Small intestine (tissue), 7 donors: ENCODE results near the gene TEKT5. TPM values are rescaled to one million over a fixed set of nuclear protein-coding genes. Genes with fewer than 3 reads are reported as not detected.
A peak's percentile ranks its signal among the peaks of the same experiment; 100 is the strongest.

Experiments
- DNase-seq, 2 donors: peaks; one replicate each; pipeline versions ENCODE4 v3.0.0 to v3.0.0-alpha.2; 2013
- FAIRE-seq: peaks from 2 replicates; lab custom pipeline; 2012; peaks lifted over from hg19 to GRCh38; lab: Jason Lieb, UNC
- H3K27ac ChIP-seq, 3 donors: one replicate each; pipeline ENCODE4 v1.5.1; 2013; ENCODE audit warnings: low read length in 2 of 3, mild to moderate bottlenecking in 2 of 3, control low read depth in 1 of 3, inconsistent platforms in 1 of 3, low read depth in 1 of 3, moderate library complexity in 1 of 3
- H3K27me3 ChIP-seq, 3 donors: one replicate each; pipeline ENCODE4 v1.6.1; 2013; ENCODE audit warnings: low read length in 3 of 3, inconsistent platforms in 1 of 3; ENCODE audit not compliant: control insufficient read depth in 3 of 3, insufficient read depth in 3 of 3
- H3K36me3 ChIP-seq, 3 donors: one replicate each; pipeline ENCODE4 v1.6.1; 2013; ENCODE audit warnings: low read length in 3 of 3, inconsistent platforms in 1 of 3, low read depth in 1 of 3, mild to moderate bottlenecking in 1 of 3, moderate library complexity in 1 of 3; ENCODE audit not compliant: control insufficient read depth in 3 of 3, insufficient read depth in 2 of 3
- H3K4me1 ChIP-seq, 3 donors: one replicate each; pipeline ENCODE4 v1.6.1; 2013; ENCODE audit warnings: low read length in 2 of 3, inconsistent platforms in 1 of 3, low read depth in 1 of 3, mild to moderate bottlenecking in 1 of 3, moderate library complexity in 1 of 3; ENCODE audit not compliant: control insufficient read depth in 3 of 3, insufficient read depth in 2 of 3
- H3K4me3 ChIP-seq, 3 donors: one replicate each; pipeline ENCODE4 v1.5.1; 2013; ENCODE audit warnings: low read length in 3 of 3, control low read depth in 1 of 3, inconsistent platforms in 1 of 3, low read depth in 1 of 3, mild to moderate bottlenecking in 1 of 3, moderate library complexity in 1 of 3
- H3K9me3 ChIP-seq, 2 donors: one replicate each; pipeline ENCODE4 v1.6.1; 2013; ENCODE audit warnings: low read depth in 1 of 2, low read length in 1 of 2; ENCODE audit not compliant: control insufficient read depth in 2 of 2, insufficient read depth in 1 of 2
- whole genome bisulfite sequencing, 3 donors: extraction: QIAGEN DNeasy Blood & Tissue Kit; methylation state at CpG; one replicate each; pipeline ENCODE4 v1.1.7; 2013; 5-methylcytosine and 5-hydroxymethylcytosine counted together
- polyA plus RNA-seq, 4 donors: library from polyadenylated mRNA; stranded (reverse) in 3 of 4; unstranded in 1 of 4; fragments of 200-250 nt in 3 of 4; fragments of 120-200 nt in 1 of 4; gene quantifications; one replicate each; pipeline versions ENCODE4 v1.2.1 to v1.2.3, GENCODE V29; 2013
- donor health status: healthy with polysubstance abuse.
- donor health status: control.
- donor health status: control.
- donor health status: Bipolar disorder and iron deficiency.
- donor health status: healthy.

The TEKT5 gene
- polyA plus RNA-seq, 4 donors = 0.07 to 0.25 TPM; not detected in 2

- FAIRE-seq (no peak), DNase-seq (no peak)
- Histone ChIP-seq H3K27me3 (no peaks in the 10 kb centered on the region), H3K4me1 (peaks cover 0 to 19% (median 10%) of the 10 kb centered on the region in 3 donors), H3K27ac (peak overlapping the region in 1 of 3 donors; percentile 71), H3K36me3 (no peaks in the 10 kb centered on the region), H3K4me3 (no peak overlapping the region), H3K9me3 (no peaks in the 10 kb centered on the region)
- 50 to 66% (median 65%) methylated on average over 13 of the region's 13 CpGs for WGBS, 3 donors
These were observed 76.0 kb downstream of the TEKT5 start for GRCh38 chr16:10618710-10619209.

DNA sequence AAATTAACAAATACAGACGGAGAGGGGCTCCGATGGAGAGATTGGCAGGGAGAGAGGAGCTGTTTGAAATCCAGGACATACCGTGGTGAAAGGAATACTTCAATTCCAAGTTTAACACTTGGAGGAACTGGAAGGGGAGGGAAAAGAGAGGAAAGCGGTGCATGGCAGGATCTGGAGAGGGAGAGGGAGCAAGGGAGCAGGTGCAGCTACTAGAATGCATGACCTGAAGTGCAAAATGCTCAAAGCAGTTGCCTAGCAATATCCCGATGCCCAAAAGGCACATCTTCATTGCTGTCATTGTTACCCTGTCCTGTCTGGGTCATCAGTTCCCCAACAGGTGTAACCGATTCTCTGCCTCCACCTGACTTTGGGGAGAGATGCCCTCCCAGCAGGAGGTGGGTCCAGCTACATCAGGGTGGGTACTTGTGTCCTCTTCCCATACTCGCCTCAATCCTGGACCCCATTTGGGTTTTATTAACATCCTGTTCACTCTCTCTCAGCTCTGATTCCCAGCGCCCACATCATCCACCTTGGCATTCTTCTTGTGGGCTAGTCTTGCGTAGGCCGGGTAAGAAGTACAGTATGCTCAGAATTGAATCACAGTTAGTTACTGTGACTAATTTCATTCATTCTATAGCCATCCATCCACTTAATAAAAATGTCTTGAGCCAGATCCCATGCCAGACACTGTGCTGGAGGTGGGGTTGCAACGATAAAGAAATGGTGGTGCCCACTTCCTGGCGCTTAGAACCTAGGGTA, 76.9 kb downstream of the TEKT5 start:
- no peaks in the 10 kb centered on the region for H3K27me3 ChIP-seq
- no peaks in the 10 kb centered on the region for H3K9me3 ChIP-seq
- FAIRE-seq (no peak), DNase-seq (no peak)
- no peak overlapping the region for H3K4me3 ChIP-seq
- H3K27ac ChIP-seq = no peak overlapping the region
- H3K36me3 ChIP-seq = no peaks in the 10 kb centered on the region
- WGBS, 3 donors = 66 to 74% (median 73%) methylated on average over 12 of the region's 12 CpGs
- peaks cover 0 to 19% (median 10%) of the 10 kb centered on the region in 3 donors for H3K4me1 ChIP-seq

DNA sequence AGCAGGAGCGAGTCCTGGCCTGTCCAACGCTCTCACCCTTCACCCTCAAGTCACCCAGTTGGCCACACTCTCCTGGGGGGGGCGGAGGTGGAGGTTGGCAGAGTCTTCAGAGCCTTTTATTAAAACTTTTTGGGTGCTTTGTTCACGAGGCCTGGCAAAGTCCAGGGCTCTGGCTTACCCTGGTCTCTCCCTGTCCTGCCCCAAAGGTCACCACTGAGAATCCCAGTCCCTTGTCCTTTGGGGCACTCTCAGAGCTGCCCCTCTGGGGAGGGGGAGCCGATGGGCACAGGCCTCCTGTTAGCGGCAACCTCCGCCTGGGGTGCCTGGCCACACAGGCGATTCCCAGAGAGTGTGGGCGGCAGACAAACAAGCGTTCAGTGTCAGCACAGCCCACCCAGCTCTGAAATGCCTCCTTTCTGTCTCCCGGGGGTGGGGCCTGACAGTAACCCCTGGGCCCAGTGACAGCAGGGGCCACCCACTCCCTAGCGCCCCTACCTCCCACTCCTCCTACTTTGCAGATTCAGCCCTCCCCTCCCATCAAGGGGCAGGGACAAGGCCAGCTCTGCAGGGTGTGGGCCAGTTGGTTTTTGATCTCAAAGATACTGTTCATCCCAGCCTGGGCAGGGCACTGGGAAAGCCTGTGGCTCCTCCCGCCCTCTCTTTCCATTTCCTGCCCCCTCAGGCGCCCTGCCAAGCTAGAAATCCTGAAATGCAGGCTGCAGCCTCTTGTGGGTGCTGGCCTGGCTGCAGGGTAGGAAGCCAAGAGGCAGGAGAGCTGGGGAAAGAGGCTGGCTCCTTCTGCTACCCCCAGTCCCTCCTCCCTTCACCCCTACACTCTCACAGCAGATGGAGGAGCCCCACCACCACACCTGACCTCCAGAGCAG, 77.7 kb downstream of the TEKT5 start:
- H3K4me1 ChIP-seq = peaks cover 0 to 19% (median 10%) of the 10 kb centered on the region in 3 donors
- peak; percentile 32 to 74 for DNase-seq
- H3K27me3 ChIP-seq = no peaks in the 10 kb centered on the region
- no peak overlapping the region for H3K4me3 ChIP-seq
- 37 to 51% (median 43%) methylated on average over 12 to 14 of the region's 14 CpGs for WGBS, 3 donors
- no peaks in the 10 kb centered on the region for H3K9me3 ChIP-seq
- peak overlapping the region in 1 of 3 donors; percentile 28 for H3K27ac ChIP-seq
- no peaks in the 10 kb centered on the region for H3K36me3 ChIP-seq
- FAIRE-seq = no peak

DNA sequence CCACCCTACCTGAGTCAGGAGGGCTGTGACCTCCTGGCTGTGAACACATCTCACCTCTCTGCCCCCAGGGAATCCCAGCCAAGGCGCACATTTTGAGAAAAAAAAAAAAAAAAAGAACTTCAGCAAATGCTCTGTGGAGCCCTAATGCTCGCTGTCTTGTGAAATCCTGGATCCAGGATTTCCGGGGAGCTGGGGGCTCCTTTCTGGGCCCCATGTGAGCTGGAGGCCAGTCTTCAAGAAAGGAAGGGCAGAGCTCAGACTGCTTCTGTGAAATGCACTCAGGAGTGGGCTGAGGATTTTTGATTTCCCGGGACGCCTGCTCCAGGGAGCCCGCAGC, 78.3 kb downstream of the TEKT5 start:
- Histone ChIP-seq H3K27ac (no peak overlapping the region), H3K27me3 (no peaks in the 10 kb centered on the region), H3K9me3 (no peaks in the 10 kb centered on the region), H3K4me3 (no peak overlapping the region), H3K4me1 (peaks cover 0 to 19% (median 10%) of the 10 kb centered on the region in 3 donors), H3K36me3 (no peaks in the 10 kb centered on the region)
- 75 to 78% (median 78%) methylated on average over 6 of the region's 6 CpGs for WGBS, 3 donors
- DNase-seq (peak in 1 of 2 donors; percentile 28), FAIRE-seq (no peak)

- Histone ChIP-seq H3K27me3 (no peaks in the 10 kb centered on the region), H3K27ac (no peak overlapping the region), H3K9me3 (no peaks in the 10 kb centered on the region), H3K4me3 (no peak overlapping the region), H3K36me3 (no peaks in the 10 kb centered on the region), H3K4me1 (peaks cover 0 to 14% (median 8%) of the 10 kb centered on the region in 3 donors)
- no peak for FAIRE-seq
- DNase-seq = no peak
These were observed 80.0 kb downstream of the TEKT5 start for GRCh38 chr16:10614685-10615084.

GRCh38 chr16:10613785-10614485, 80.8 kb downstream of the TEKT5 start:
- peaks cover 0 to 9% (median 6%) of the 10 kb centered on the region in 3 donors for H3K4me1 ChIP-seq
- DNase-seq = no peak
- H3K27me3 ChIP-seq = no peaks in the 10 kb centered on the region
- no peaks in the 10 kb centered on the region for H3K9me3 ChIP-seq
- WGBS, 3 donors = 70 to 85% (median 83%) methylated on average over 6 of the region's 6 CpGs
- no peak overlapping the region for H3K27ac ChIP-seq
- no peak for FAIRE-seq
- H3K36me3 ChIP-seq = no peaks in the 10 kb centered on the region
- no peak overlapping the region for H3K4me3 ChIP-seq

DNA sequence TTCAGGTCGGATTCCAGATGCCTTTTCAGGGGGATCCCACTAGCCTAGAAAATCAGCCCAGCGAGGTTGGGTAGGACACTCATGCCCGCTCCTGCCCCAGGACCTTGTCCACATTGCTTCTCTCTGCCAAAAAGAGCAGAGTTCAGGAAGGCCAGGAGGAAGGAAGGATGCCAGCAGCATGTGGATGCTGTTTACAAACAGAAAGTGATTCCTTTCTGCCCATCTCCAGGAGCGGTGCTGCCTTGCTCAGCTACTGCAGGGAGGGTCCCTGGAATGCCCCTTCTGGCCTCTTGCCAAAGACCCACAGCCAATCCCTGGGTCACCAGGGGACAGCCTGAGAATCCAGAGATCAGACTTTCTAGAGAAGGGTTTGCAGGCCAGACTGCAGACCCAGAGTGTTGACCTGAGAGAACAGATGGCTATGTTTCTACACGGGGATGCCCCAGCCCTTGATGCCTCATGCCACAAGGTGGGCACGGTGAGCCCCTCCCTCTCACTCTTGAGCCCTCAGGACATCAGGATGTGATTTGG, 82.0 kb downstream of the TEKT5 start:
- Histone ChIP-seq H3K9me3 (no peaks in the 10 kb centered on the region), H3K27ac (no peak overlapping the region), H3K36me3 (no peaks in the 10 kb centered on the region), H3K4me1 (peaks cover 0 to 9% (median 4%) of the 10 kb centered on the region in 3 donors), H3K4me3 (no peak overlapping the region), H3K27me3 (no peaks in the 10 kb centered on the region)
- FAIRE-seq = no peak
- WGBS, 3 donors = 32 to 50% (median 35%) methylated on average over 6 of the region's 6 CpGs
- DNase-seq = no peak
